Measurements from ENCODE around the gene INAFM1. TPM values are rescaled to one million over a fixed set of nuclear protein-coding genes. Genes with fewer than 3 reads are reported as not detected.

INAFM1 gene
- 4.4 TPM for total RNA-seq

DNA sequence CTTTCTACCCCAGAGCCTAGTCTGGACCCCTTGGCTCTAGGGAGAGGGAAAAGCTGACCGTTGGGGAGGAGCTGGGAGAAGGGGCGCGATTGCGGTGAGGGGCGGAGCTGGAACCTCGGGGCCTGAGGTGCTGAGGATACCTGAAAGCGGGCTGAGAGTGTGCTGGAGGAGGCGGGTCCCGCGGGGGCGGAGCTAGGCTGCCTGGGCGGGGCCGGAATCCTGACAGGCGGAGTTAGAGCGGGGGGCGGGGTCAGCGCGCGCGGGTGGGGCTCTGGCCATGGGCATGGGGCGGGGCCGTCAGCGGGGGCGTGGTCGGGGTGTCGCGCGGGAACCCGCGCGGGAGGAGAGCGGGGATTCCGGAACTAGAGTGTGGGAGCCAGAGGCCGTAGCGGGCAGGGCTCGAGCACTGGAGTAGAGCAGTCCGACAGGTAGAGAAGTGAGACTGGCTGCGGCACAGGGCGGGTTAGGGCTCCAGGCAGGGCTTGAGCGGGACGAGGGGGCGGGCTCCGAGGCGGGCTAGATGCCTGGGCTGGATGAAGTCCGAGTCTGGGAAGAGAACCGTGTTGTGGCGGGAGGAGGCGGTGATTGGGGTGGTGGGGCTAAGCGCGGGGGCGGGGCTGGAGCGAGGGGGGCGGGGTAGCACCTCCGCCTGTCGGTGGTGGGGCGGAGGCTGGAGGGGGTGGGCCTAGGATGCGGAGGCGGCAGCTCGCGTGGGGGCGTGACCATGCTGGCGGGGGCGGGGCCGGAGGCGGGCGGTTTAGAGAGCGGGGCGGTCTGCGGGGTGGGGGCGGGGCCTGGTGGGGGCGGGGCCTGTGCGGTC lies at the start of gene INAFM1:
Gene INAFM1, plus strand, starts transcription at position 815 of the 820 bp plus-strand sequence. CDS start 35 bp downstream, outside the sequence.

DNA sequence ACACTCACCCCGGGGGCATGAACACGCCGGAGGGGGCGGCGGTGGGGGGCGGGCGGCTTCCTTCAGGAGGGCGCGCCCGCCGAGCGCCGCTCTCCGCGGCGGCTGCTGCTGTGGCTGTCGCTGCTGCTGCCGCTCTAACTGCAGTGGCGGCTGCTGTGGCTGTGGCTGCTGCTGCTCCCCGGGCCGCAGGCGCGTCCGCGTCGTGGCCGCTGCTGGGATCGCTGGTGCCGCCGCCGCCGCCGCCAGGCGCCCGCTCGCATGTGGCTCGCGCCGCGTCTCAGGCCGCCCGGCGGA lies 43.8 kb upstream of the INAFM1 start, which contains the start of gene BBC3:
Gene BBC3, minus strand, starts transcription at position 279 of the 294 bp plus-strand sequence. CDS start 2,768 bp downstream, outside the sequence.

GRCh38 chr19:47255879-47256692 lies 18.6 kb upstream of the INAFM1 start, which contains the start of gene CCDC9:
CCDC9 (plus strand) TSS chr19:47256525; CDS start chr19:47258401, 1,876 bp downstream.

DNA sequence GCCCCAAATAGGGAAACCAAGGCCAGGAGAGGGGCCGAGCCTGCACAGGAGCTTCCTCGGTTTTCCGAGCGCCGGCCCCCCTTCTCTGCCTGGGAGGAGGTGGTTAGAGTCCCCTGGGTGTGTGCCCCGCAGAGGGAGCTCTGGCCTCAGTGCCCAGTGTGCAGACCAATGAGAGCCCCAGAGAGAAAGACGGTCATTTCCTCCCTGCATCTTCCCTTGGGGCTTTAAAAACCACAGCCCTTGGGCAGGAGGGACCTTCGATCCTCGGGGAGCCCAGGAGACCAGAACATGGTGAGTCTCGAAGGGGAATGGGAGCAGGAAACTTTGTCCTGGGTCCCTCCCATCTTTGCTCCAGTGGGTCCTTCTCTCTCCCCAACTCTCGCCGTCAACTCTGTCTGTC lies 34.9 kb downstream of the INAFM1 start, which contains the start of gene C5AR1:
Gene C5AR1, plus strand, starts transcription at position 254 of the 400 bp plus-strand sequence. Its CDS starts 35 bp downstream, at position 289.

Other genes starting within 250 kb of the INAFM1 start
- 13.4 TPM for gene TMEM160, start 226.3 kb upstream of the INAFM1 start, total RNA-seq
- 28.3 TPM for gene ZC3H4, start 161.1 kb upstream of the INAFM1 start, total RNA-seq
- gene SAE1, start 144.1 kb upstream of the INAFM1 start, total RNA-seq, result 85.8 TPM
- 8.1 TPM for gene BBC3, start 43.7 kb upstream of the INAFM1 start, total RNA-seq
- gene CCDC9, start 18.4 kb upstream of the INAFM1 start, total RNA-seq, result 20.5 TPM
- 2.0 TPM for gene C5AR1, start 35.0 kb downstream of the INAFM1 start, total RNA-seq
- 1.0 TPM for gene C5AR2, start 57.3 kb downstream of the INAFM1 start, total RNA-seq
- gene DHX34, start 74.4 kb downstream of the INAFM1 start, total RNA-seq, result 21.4 TPM
- 31.7 TPM for gene MEIS3, start 144.6 kb downstream of the INAFM1 start, total RNA-seq
- gene SLC8A2, start 197.0 kb downstream of the INAFM1 start, total RNA-seq, result 16.1 TPM
- gene KPTN, start 209.3 kb downstream of the INAFM1 start, total RNA-seq, result 11.7 TPM
- gene NAPA, start 240.2 kb downstream of the INAFM1 start, total RNA-seq, result 72.6 TPM